H1 (cell line): Measurements from ENCODE around the gene SMOC2. TPM values are rescaled to one million over a fixed set of nuclear protein-coding genes. Genes with fewer than 3 reads are reported as not detected.

ENCODE experiments used
- ASH2L ChIP-seq: fragments of 200-600, 300-600 bp; sonication (generic); IDR thresholded peaks from one replicate; pipeline ENCODE4 v1.7.1; 2017; ENCODE audit warnings: low read length
- ATF2 ChIP-seq: IDR thresholded peaks from 2 replicates; pipeline ENCODE4 v1.6.1; 2012; ENCODE audit warnings: low read length, inconsistent platforms
- CHD2 ChIP-seq: IDR thresholded peaks from 2 replicates; pipeline ENCODE4 v1.6.1; 2012; ENCODE audit warnings: low read length, improper control_type of control experiment
- CHD7 ChIP-seq: fragments of 300-600 bp; sonication (generic); IDR thresholded peaks from 2 replicates; pipeline ENCODE4 v1.7.1; 2012; ENCODE audit warnings: low read length, moderate library complexity, mild to moderate bottlenecking, inconsistent platforms; ENCODE audit not compliant: insufficient replicate concordance
- JUND ChIP-seq: IDR thresholded peaks from 2 replicates; pipeline ENCODE4 v1.6.1; 2011; ENCODE audit warnings: mild to moderate bottlenecking, improper control_type of control experiment, low read length
- RNF2 ChIP-seq: fragments of 200-900, 300-1000 bp; sonication (generic); IDR thresholded peaks from 2 replicates; pipeline ENCODE4 v1.7.1; 2016; ENCODE audit warnings: borderline replicate concordance, low read depth, mild to moderate bottlenecking, antibody characterized with exemption, low read length; ENCODE audit not compliant: poor library complexity, severe bottlenecking; ENCODE audit errors: missing control alignments
- SP4 ChIP-seq: IDR thresholded peaks from 2 replicates; pipeline ENCODE4 v1.6.1; 2012; ENCODE audit warnings: low read length, inconsistent platforms
- SRF ChIP-seq: IDR thresholded peaks from 2 replicates; pipeline ENCODE4 v1.6.1; 2011; ENCODE audit warnings: mild to moderate bottlenecking, low read depth, low read length, moderate library complexity
- polyA plus RNA-seq, 7 experiments: library from polyadenylated mRNA; depleted of rRNA in 3 of 7; stranded (reverse) in 5 of 7; unstranded in 2 of 7; fragments of >200 nt in 5 of 7; fragments of 200-250 nt in 2 of 7; gene quantifications; 1 replicate in 5 of 7; 2 replicates in 1 of 7; 4 replicates in 1 of 7; pipeline versions ENCODE4 v1.2.1 to v1.2.3, GENCODE V29; 2011 to 2013; ENCODE audit warnings: missing spikeins in 2 of 7, mixed read lengths in 2 of 7
- total RNA-seq: library from RNA; stranded (reverse); fragmentation: NEBNext Ultra II Directional; extraction: Animal tissue kit (Norgen Biotek cat#: 25700); gene quantifications from 2 replicates; pipeline ENCODE4 v1.2.1, GENCODE V29; 2021

The SMOC2 gene
- total and polyA plus RNA-seq, 2 of the 8 experiments (the other 6 are each of a cell fraction or from before 2014, with no cell fraction given) = 7.7 to 8.5 TPM

DNA sequence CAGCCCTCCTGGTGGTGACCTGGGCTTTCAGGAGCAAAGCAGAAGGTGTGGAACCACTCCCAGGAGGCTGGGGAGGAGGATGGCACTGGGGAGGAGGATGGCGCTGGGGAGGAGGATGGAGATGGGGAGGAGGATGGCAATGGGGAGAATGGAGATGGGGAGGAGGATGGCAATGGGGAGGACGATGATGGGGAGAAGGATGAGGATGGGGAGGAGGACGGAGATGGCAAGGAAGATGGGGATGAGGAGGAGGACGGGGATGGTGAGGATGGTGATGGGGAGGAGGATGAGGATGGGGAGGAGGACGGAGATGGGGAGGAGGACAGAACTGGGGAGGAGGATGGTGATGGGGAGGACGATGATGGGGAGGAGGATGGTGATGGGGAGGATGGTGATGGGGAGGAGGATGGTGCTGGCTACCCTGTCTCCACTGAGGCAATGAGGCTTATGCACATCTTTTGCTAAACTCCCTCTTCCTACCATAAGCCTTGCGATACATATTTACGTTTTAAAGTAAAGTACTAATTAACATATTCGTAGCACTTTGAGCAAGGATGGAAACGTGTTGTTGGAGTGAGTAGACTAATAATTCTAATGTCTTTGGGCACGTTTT lies 7.4 kb downstream of the SMOC2 start (continued):
- TF ChIP-seq ATF2 (no peak), RNF2 (no peak), ASH2L (no peak), SP4 (no peak), SRF (no peak), JUND (no peak), CHD7 (no peak), CHD2 (no peak)
